ENCODE results near the gene SLC26A4.
A peak's percentile ranks its signal among the peaks of the same experiment; 100 is the strongest.

Gene SLC26A4

GRCh38 chr7:107721286-107721685 lies 60.7 kb downstream of the SLC26A4 start:
- TF ChIP-seq, protein P1, sequence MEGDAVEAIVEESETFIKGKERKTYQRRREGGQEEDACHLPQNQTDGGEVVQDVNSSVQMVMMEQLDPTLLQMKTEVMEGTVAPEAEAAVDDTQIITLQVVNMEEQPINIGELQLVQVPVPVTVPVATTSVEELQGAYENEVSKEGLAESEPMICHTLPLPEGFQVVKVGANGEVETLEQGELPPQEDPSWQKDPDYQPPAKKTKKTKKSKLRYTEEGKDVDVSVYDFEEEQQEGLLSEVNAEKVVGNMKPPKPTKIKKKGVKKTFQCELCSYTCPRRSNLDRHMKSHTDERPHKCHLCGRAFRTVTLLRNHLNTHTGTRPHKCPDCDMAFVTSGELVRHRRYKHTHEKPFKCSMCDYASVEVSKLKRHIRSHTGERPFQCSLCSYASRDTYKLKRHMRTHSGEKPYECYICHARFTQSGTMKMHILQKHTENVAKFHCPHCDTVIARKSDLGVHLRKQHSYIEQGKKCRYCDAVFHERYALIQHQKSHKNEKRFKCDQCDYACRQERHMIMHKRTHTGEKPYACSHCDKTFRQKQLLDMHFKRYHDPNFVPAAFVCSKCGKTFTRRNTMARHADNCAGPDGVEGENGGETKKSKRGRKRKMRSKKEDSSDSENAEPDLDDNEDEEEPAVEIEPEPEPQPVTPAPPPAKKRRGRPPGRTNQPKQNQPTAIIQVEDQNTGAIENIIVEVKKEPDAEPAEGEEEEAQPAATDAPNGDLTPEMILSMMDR (IDR thresholded peaks at IDR 0.05; ENCODE audit: insufficient read depth, missing control alignments) = no peak
- DNase-seq (ENCODE audit: insufficient read length, low spot score) (no peak), FAIRE-seq (no peak)

DNA sequence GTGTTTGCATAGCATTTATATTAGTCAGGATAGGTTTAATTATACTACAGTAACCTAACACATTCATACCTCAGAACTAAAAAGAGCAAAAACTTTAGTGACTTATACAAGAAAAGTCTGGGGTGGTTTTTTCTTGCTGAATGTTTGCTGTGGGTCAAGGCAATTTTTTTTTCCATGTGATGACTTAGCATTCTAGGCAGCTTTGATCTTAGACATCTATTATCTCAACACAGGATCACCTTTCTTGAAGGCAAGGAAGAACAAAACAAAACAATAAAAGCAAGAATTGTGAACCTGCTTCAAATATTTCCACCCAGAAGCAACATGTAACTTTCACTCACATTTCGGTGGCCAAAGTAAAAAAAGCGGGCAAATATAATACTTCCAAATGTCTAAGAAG lies 62.6 kb downstream of the SLC26A4 start:
- DNase-seq (ENCODE audit: insufficient read length, low spot score) (no peak), FAIRE-seq (no peak)
- TF ChIP-seq, protein P1 (IDR thresholded peaks at IDR 0.05; ENCODE audit: insufficient read depth, missing control alignments) = no peak

DNA sequence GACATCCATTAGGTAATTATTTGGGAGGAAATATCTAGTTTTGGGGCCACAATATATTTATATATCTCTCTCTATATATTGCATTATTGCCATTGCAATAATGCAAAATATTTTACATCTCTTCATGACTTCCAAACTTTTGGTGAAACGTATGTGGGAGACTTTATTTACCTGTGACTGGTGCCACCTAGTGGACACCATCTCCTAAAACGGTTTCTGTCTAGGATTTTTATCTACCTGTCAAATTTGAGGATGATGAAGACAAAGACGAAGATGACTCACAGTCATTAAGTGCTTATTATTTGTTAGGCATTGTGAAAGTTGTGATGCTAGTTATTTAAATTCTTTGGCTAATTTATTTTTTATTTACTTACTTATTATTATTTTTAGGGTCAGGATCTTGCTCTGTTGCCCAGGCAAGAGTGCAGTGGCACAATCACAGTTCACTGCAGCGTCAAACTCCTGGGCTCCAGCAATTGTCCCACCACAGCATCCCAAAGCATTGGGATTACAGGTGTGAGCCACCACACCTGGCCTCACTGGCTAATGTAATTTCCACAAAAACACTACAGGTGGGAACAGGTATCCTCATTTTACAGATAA lies 64.6 kb downstream of the SLC26A4 start:
- FAIRE-seq (peak; percentile 71), DNase-seq (ENCODE audit: insufficient read length, low spot score) (peak; percentile 24)
- TF ChIP-seq, protein P1 (IDR thresholded peaks at IDR 0.05; ENCODE audit: insufficient read depth, missing control alignments) = peak; percentile 72

GRCh38 chr7:107726356-107727130 lies 65.9 kb downstream of the SLC26A4 start:
- FAIRE-seq (no peak), DNase-seq (ENCODE audit: insufficient read length, low spot score) (no peak)
- TF ChIP-seq, protein P1 (IDR thresholded peaks at IDR 0.05; ENCODE audit: insufficient read depth, missing control alignments) = no peak

DNA sequence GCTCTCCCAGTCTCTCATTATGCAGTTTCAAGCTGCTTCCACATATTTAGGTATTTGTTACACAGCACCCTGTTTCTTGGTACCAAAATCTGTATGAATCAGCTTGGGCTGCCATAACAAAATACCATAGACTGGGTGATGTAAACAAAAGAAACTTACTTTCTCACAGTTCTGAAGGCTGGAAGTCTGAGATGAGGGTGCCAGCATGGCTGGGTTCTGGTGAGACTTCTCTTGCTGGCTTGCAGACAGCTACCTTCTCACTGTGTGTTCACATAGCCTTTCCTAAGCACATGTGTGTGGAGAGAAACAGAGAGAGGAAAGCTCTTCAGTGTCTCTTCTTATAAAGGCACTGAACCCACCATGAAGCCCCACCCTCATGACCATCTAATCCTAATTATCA lies 67.6 kb downstream of the SLC26A4 start:
- TF ChIP-seq, protein P1 (IDR thresholded peaks at IDR 0.05; ENCODE audit: insufficient read depth, missing control alignments) = no peak
- DNase-seq (ENCODE audit: insufficient read length, low spot score) (no peak), FAIRE-seq (no peak)

DNA sequence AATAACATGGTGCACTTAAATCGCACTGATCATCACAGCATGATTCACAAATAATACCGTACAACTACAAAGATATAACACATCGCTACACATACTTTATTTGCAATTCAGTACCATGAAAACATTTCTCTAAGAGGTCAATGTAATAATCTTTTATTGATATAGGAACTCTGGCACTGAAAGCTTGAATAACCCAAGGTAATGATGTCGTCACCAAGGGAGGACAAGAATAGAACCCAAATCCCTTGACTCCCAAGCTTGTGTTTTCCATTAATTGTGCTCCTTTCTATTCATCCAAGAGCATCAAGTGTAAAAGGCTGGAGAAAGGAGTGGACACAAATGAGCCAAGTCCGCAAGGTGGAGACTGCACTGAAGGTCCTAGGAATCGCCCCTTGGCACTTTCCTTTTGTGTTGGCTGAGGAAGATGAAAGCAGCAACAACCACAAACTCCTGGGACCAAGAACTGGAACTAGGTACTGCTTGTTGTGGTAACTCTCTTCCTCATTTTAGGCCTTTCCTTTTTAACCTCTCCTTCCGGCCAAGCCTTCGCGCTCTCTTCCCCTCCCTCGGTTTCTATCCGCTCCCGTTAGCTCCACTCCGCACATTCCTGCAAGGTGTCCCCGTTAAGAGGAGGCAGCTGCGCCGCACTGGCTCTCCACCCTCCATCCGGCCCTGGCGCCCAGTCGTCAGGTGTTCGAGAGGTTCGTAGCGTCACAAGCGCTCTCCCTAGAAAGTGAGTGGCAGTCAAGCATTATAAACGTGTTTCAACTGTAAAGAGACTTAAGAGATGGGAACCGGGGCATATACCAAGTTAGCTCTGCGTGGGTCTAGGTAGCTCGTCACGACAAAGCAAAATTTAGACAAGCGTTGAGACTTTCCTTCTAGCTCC lies 82.3 kb downstream of the SLC26A4 start:
- DNase-seq (ENCODE audit: insufficient read length, low spot score) = no peak
- TF ChIP-seq, protein P1 (IDR thresholded peaks at IDR 0.05; ENCODE audit: insufficient read depth, missing control alignments) = no peak
- no peak for FAIRE-seq
